OCI-LY3 (cell line): ENCODE measurements around the gene FUT8.

Source experiments
- H2AFZ ChIP-seq: fragments of 200-600, 300-600 bp; shearing (Covaris generic); 2 replicates; pipeline ENCODE4 v1.6.0; 2014; ENCODE audit warnings: antibody characterized with exemption, low read depth, low read length
- H3K27ac ChIP-seq: fragments of 200-600, 300-600 bp; sonication (generic); 2 replicates; pipeline ENCODE4 v1.5.1; 2014; ENCODE audit warnings: mild to moderate bottlenecking, low read length, moderate library complexity, mixed read lengths
- H3K27me3 ChIP-seq: fragments of 200-600, 300-600 bp; sonication (generic); 2 replicates; pipeline ENCODE4 v1.6.1; 2014; ENCODE audit warnings: low read depth, low read length, mixed read lengths
- H3K36me3 ChIP-seq: fragments of 200-600, 300-600 bp; sonication (generic); replicated peaks from 2 replicates; pipeline ENCODE3; 2014; ENCODE audit warnings: low read depth, low read length, mixed read lengths
- H3K4me1 ChIP-seq: fragments of 300-600, 200-600 bp; sonication (generic); 2 replicates; pipeline ENCODE4 v1.6.1; 2014; ENCODE audit warnings: low read length, mixed read lengths
- H3K4me2 ChIP-seq: fragments of 200-600, 300-600 bp; sonication (generic); 2 replicates; pipeline ENCODE4 v1.6.1; 2014; ENCODE audit warnings: low read length, mixed read lengths
- H3K4me3 ChIP-seq: fragments of 300-600, 200-600 bp; sonication (generic); 2 replicates; pipeline ENCODE4 v1.5.1; 2014; ENCODE audit warnings: antibody characterized with exemption, mild to moderate bottlenecking, low read length, moderate library complexity
- H3K79me2 ChIP-seq: fragments of 300-600, 200-600 bp; shearing (Covaris generic); 2 replicates; pipeline ENCODE4 v1.6.1; 2014; ENCODE audit warnings: mild to moderate bottlenecking, low read length, mixed read lengths
- H3K9ac ChIP-seq: fragments of 300-600, 200-600 bp; shearing (Covaris generic); 2 replicates; pipeline ENCODE4 v1.6.0; 2014; ENCODE audit warnings: mild to moderate bottlenecking, low read length, moderate library complexity
- H3K9me3 ChIP-seq: fragments of 200-600, 300-600 bp; shearing (Covaris generic); 2 replicates; pipeline ENCODE4 v1.6.1; 2014; ENCODE audit warnings: low read length, mixed read lengths; ENCODE audit not compliant: insufficient read depth
- H4K20me1 ChIP-seq: fragments of 200-600, 300-600 bp; sonication (generic); 2 replicates; pipeline ENCODE4 v1.6.1; 2016; ENCODE audit warnings: low read length, mixed read lengths; ENCODE audit not compliant: insufficient read depth
- EZH2phosphoT487 ChIP-seq: fragments of 200-600 bp; shearing (Covaris generic); IDR thresholded peaks from 2 replicates; pipeline ENCODE4 v1.6.1; 2018; ENCODE audit warnings: antibody characterized with exemption, mixed run types, low read depth
- TF ChIP-seq, protein P1 (sequence below): fragments of 200-600, 300-600 bp; sonication (generic); IDR thresholded peaks from 2 replicates; pipeline ENCODE4 v1.5.1; 2014; ENCODE audit warnings: antibody characterized with exemption, low read length, low read depth

The FUT8 gene

DNA sequence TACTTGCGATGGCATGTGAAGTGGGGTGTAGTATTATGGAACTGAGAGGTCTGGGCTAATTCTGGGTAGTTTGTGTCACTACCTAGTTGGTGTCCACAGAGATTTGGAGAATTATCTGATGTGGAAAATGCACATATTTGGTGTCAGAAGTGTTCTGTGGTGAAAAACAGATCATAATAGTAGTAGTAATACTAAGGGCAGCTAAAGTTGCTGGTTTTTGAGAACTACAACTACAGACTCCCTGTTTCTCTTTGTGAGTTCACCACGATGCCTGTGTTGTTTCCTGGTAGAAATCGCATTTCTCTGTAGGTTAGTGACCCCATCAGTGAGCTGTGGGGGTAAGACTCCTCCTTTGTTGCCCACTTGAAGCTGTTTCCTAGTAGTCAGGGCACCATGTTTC lies 206.5 kb downstream of the FUT8 start:
- no peaks in the 10 kb centered on the region for H3K79me2 ChIP-seq
- H3K27ac ChIP-seq, result no peak overlapping the region
- H3K4me1 ChIP-seq, result peaks cover 21% of the 10 kb centered on the region
- H3K9ac ChIP-seq, result no peak overlapping the region
- H3K36me3 ChIP-seq, result no peaks in the 10 kb centered on the region
- no peaks in the 10 kb centered on the region for H3K9me3 ChIP-seq
- H3K27me3 ChIP-seq, result no peaks in the 10 kb centered on the region
- TF ChIP-seq, protein P1, sequence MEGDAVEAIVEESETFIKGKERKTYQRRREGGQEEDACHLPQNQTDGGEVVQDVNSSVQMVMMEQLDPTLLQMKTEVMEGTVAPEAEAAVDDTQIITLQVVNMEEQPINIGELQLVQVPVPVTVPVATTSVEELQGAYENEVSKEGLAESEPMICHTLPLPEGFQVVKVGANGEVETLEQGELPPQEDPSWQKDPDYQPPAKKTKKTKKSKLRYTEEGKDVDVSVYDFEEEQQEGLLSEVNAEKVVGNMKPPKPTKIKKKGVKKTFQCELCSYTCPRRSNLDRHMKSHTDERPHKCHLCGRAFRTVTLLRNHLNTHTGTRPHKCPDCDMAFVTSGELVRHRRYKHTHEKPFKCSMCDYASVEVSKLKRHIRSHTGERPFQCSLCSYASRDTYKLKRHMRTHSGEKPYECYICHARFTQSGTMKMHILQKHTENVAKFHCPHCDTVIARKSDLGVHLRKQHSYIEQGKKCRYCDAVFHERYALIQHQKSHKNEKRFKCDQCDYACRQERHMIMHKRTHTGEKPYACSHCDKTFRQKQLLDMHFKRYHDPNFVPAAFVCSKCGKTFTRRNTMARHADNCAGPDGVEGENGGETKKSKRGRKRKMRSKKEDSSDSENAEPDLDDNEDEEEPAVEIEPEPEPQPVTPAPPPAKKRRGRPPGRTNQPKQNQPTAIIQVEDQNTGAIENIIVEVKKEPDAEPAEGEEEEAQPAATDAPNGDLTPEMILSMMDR, result no peak
- TF ChIP-seq EZH2phosphoT487, result no peak
- H2AFZ ChIP-seq, result no peak overlapping the region
- H4K20me1 ChIP-seq, result no peaks in the 10 kb centered on the region
- no peak overlapping the region for H3K4me2 ChIP-seq
- no peak overlapping the region for H3K4me3 ChIP-seq

DNA sequence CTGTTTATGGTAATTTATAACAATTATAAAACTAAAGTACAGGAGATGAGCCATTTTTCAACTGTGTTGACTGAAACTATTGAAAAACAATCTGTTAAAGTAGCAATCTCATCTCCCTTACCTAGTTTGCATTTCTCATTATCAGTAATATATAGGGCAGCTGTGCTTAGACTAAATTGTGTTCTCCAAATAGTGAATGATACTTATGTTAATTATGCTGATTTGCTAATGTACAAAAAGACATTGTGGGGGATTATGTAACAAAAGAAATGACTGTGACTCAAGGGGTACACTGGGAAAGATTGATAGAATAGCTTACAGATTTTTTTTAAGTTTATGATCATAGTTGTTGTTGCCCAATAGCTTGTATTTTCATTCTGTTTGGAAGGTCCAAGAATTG lies 207.7 kb downstream of the FUT8 start:
- TF ChIP-seq, protein P1, result no peak
- no peak for TF ChIP-seq EZH2phosphoT487

DNA sequence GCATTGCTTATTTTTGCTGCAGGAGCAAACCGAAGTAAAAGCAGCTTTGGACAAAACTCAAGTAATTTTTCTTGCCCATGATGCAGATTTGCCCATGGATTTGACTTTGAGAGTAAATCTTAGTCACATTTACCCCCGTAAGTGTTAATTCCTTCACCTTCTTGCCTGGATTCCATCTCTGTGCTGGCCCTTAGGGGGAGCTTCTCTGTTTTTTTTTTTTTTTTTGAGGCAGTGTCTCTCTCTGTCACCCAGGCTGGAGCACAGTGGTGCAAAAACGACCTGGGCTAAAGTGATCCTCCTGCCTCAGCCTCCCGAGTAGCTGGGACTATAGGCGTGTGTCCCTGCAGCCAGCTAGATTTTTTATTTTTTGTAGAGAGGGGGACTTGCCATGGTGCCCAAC lies 210.2 kb downstream of the FUT8 start:
- Histone ChIP-seq H3K27me3 (no peaks in the 10 kb centered on the region), H3K9me3 (no peaks in the 10 kb centered on the region), H4K20me1 (no peaks in the 10 kb centered on the region), H3K9ac (no peak overlapping the region), H3K4me3 (no peak overlapping the region), H3K27ac (no peak overlapping the region), H2AFZ (no peak overlapping the region), H3K36me3 (no peaks in the 10 kb centered on the region), H3K79me2 (no peaks in the 10 kb centered on the region), H3K4me1 (peaks cover 21% of the 10 kb centered on the region), H3K4me2 (no peak overlapping the region)
- TF ChIP-seq, protein P1, result no peak
- no peak for TF ChIP-seq EZH2phosphoT487

More for the DNA sequence above, 207.7 kb downstream of the FUT8 start:
- Histone ChIP-seq H4K20me1 (no peaks in the 10 kb centered on the region), H3K79me2 (no peaks in the 10 kb centered on the region), H3K4me1 (peaks cover 21% of the 10 kb centered on the region), H3K27ac (no peak overlapping the region), H2AFZ (no peak overlapping the region), H3K9ac (no peak overlapping the region), H3K9me3 (no peaks in the 10 kb centered on the region), H3K4me3 (no peak overlapping the region), H3K36me3 (no peaks in the 10 kb centered on the region), H3K4me2 (peak overlapping the region; percentile 26), H3K27me3 (no peaks in the 10 kb centered on the region)

DNA sequence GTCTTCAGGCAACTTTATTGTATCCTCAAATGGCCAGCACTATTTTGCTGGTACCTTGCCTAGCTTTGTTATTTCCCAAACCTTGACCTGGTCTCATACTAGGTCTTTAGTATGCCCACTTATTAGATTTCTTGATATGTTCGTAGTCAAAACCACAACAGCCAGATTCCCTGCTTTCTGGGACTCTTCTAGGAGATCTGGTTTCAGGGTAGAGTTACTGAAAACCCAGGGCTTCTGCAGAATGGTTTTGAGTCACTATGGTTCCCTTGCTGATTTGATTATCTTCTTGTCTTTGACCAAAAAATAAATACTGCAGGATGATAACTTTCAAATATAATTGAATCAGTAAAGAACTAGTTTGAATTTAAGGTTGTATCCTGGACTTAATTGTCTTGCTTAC lies 211.2 kb downstream of the FUT8 start:
- Histone ChIP-seq H4K20me1 (no peaks in the 10 kb centered on the region), H3K27me3 (no peaks in the 10 kb centered on the region), H3K9ac (no peak overlapping the region), H3K27ac (no peak overlapping the region), H3K79me2 (no peaks in the 10 kb centered on the region), H3K4me3 (no peak overlapping the region), H2AFZ (no peak overlapping the region), H3K4me1 (peaks cover 21% of the 10 kb centered on the region), H3K9me3 (no peaks in the 10 kb centered on the region), H3K4me2 (no peak overlapping the region), H3K36me3 (no peaks in the 10 kb centered on the region)
- TF ChIP-seq, protein P1, result no peak
- no peak for TF ChIP-seq EZH2phosphoT487
